Gastroesophageal sphincter (tissue), 4 donors: ENCODE data around the gene ZNF587B. TPM values are rescaled to one million over a fixed set of nuclear protein-coding genes. Genes with fewer than 3 reads are reported as not detected.
A peak's percentile ranks its signal among the peaks of the same experiment; 100 is the strongest.

Experiments
- ATAC-seq: fragments of 150-250 bp; one replicate; pipeline ENCODE4 v1.9.1; 2016; ENCODE audit warnings: mild to moderate bottlenecking, moderate library complexity
- H3K27ac ChIP-seq, 4 donors: fragments of 200-600 bp; sonication (generic) in 3 of 4; 1 replicate in 3 of 4; 2 replicates in 1 of 4; pipeline ENCODE4 v1.5.1; 2016 to 2019
- H3K27me3 ChIP-seq: fragments of 200-600 bp; sonication (generic); one replicate; pipeline ENCODE4 v1.5.1; 2019
- H3K36me3 ChIP-seq, 2 donors: fragments of 200-600 bp; sonication (generic); one replicate each; pipeline ENCODE4 v1.5.1; 2019; ENCODE audit warnings: control low read depth in 1 of 2
- H3K4me1 ChIP-seq, 3 donors: fragments of 200-600 bp; sonication (generic); 1 replicate in 2 of 3; 2 replicates in 1 of 3; pipeline ENCODE4 v1.5.1; 2016 to 2019; ENCODE audit warnings: control low read depth in 2 of 3
- H3K4me3 ChIP-seq, 2 donors: fragments of 200-600 bp; sonication (generic); one replicate each; pipeline ENCODE4 v1.5.1; 2019; ENCODE audit warnings: mild to moderate bottlenecking in 1 of 2, moderate library complexity in 1 of 2
- H3K9me3 ChIP-seq, 3 donors: fragments of 200-600 bp; sonication (generic); one replicate each; pipeline ENCODE4 v1.5.1; 2017 to 2019; ENCODE audit warnings: control low read depth in 2 of 3
- EP300 ChIP-seq: sonication (generic); formaldehyde crosslinking; IDR thresholded peaks from one replicate; pipeline ENCODE4 v1.6.1; 2017; ENCODE audit warnings: antibody characterized with exemption, mild to moderate bottlenecking
- POLR2A ChIP-seq, 2 donors: fragments of 450-650 bp; IDR thresholded peaks; one replicate each; pipeline ENCODE4 v1.6.1; 2017; ENCODE audit warnings: antibody characterized with exemption in 2 of 2, mild to moderate bottlenecking in 2 of 2, moderate library complexity in 1 of 2
- POLR2AphosphoS5 ChIP-seq: sonication (generic); formaldehyde crosslinking; IDR thresholded peaks from one replicate; pipeline ENCODE4 v1.6.1; 2017; ENCODE audit warnings: antibody characterized with exemption
- WGBS, 2 donors: methylation state at CpG; one replicate each; pipeline ENCODE4 v1.1.5; 2018; ENCODE audit warnings: low coverage in 1 of 2; 5-methylcytosine and 5-hydroxymethylcytosine counted together
- total RNA-seq, 4 donors: library from RNA; depleted of rRNA; stranded (reverse); fragments of >200 nt; gene quantifications; one replicate each; pipeline ENCODE4 v1.1.0, GENCODE V29; 2016
- TF ChIP-seq, protein P1 (sequence below), 4 experiments: fragments of 200-600 bp in 2 of 4; fragments of 450-650 bp in 2 of 4; sonication (generic) in 1 of 4; IDR thresholded peaks; one replicate each; pipeline ENCODE4 v1.5.1; 2017 to 2019; ENCODE audit warnings: antibody characterized with exemption in 4 of 4, mild to moderate bottlenecking in 2 of 4, moderate library complexity in 2 of 4

The ZNF587B gene
- total RNA-seq, 4 donors from 2014 or later: 7.6 to 14.5 (median 10.7) TPM

GRCh38 chr19:57815247-57816075 is 14.6 kb upstream of the ZNF587B start:
- WGBS, 2 donors: 70 to 84% methylated on average over 5 to 7 of the region's 17 CpGs
- H3K4me3 ChIP-seq: peak overlapping the region; percentile 65 to 75
- ATAC-seq: no peak
- no peak for TF ChIP-seq POLR2A (IDR thresholded peaks at IDR 0.05)
- TF ChIP-seq POLR2AphosphoS5: no peak
- TF ChIP-seq EP300: no peak
- TF ChIP-seq, protein P1, sequence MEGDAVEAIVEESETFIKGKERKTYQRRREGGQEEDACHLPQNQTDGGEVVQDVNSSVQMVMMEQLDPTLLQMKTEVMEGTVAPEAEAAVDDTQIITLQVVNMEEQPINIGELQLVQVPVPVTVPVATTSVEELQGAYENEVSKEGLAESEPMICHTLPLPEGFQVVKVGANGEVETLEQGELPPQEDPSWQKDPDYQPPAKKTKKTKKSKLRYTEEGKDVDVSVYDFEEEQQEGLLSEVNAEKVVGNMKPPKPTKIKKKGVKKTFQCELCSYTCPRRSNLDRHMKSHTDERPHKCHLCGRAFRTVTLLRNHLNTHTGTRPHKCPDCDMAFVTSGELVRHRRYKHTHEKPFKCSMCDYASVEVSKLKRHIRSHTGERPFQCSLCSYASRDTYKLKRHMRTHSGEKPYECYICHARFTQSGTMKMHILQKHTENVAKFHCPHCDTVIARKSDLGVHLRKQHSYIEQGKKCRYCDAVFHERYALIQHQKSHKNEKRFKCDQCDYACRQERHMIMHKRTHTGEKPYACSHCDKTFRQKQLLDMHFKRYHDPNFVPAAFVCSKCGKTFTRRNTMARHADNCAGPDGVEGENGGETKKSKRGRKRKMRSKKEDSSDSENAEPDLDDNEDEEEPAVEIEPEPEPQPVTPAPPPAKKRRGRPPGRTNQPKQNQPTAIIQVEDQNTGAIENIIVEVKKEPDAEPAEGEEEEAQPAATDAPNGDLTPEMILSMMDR (IDR thresholded peaks at IDR 0.05): no peak
- H3K36me3 ChIP-seq: peaks cover 0 to 21% of the 10 kb centered on the region in 2 donors
- H3K9me3 ChIP-seq: no peaks in the 10 kb centered on the region
- peak overlapping the region in 3 of 4 donors; percentile 81 to 83 (median 82) for H3K27ac ChIP-seq
- H3K4me1 ChIP-seq: peaks cover 0 to 32% (median 10%) of the 10 kb centered on the region in 3 donors
- no peaks in the 10 kb centered on the region for H3K27me3 ChIP-seq

GRCh38 chr19:57816652-57817051 is 13.4 kb upstream of the ZNF587B start:
- Histone ChIP-seq H3K4me3 (no peak overlapping the region), H3K36me3 (peaks cover 0 to 14% of the 10 kb centered on the region in 2 donors), H3K4me1 (peaks cover 0 to 39% (median 13%) of the 10 kb centered on the region in 3 donors), H3K27ac (no peak overlapping the region), H3K9me3 (no peaks in the 10 kb centered on the region), H3K27me3 (no peaks in the 10 kb centered on the region)
- TF ChIP-seq POLR2A (IDR thresholded peaks at IDR 0.05) (no peak), POLR2AphosphoS5 (no peak), EP300 (no peak)
- TF ChIP-seq, protein P1 (IDR thresholded peaks at IDR 0.05): no peak
- WGBS, 2 donors: 91 to 94% methylated on average over 3 to 6 of the region's 7 CpGs
- ATAC-seq: no peak

GRCh38 chr19:57817976-57818375 is 12.1 kb upstream of the ZNF587B start:
- Histone ChIP-seq H3K36me3 (peaks cover 0 to 1% of the 10 kb centered on the region in 2 donors), H3K27me3 (no peaks in the 10 kb centered on the region), H3K4me3 (no peak overlapping the region), H3K9me3 (no peaks in the 10 kb centered on the region), H3K27ac (no peak overlapping the region), H3K4me1 (peaks cover 0 to 41% (median 13%) of the 10 kb centered on the region in 3 donors)
- 95 to 96% methylated on average over 8 to 14 of the region's 14 CpGs for WGBS, 2 donors
- TF ChIP-seq EP300: no peak
- no peak for TF ChIP-seq POLR2AphosphoS5
- TF ChIP-seq, protein P1 (IDR thresholded peaks at IDR 0.05): no peak
- no peak for TF ChIP-seq POLR2A (IDR thresholded peaks at IDR 0.05)
- ATAC-seq: no peak

DNA sequence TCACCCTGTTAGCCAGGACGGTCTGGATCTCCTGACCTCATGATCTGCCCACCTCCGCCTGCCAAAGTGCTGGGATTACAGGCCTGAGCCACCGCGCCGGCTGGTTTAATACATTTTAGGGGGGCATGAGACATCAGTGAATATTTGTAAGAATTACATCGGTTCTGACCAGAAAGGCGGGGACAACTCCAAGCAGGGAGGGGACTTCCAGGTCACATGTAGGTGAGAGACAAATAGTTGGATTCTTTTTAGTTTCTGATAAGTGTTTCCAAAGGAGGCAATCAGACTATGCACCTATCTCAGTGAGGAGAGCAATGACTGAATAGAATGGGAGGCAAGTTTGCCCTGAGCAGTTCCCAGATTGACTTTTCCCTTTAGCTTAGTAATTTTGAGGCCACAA is 11.7 kb upstream of the ZNF587B start:
- H3K27ac ChIP-seq: no peak overlapping the region
- H3K9me3 ChIP-seq: no peaks in the 10 kb centered on the region
- no peaks in the 10 kb centered on the region for H3K27me3 ChIP-seq
- no peak for ATAC-seq
- peaks cover 0 to 43% (median 13%) of the 10 kb centered on the region in 3 donors for H3K4me1 ChIP-seq
- TF ChIP-seq POLR2AphosphoS5 (no peak), POLR2A (IDR thresholded peaks at IDR 0.05) (no peak), EP300 (no peak)
- TF ChIP-seq, protein P1 (IDR thresholded peaks at IDR 0.05): no peak
- H3K4me3 ChIP-seq: no peak overlapping the region
- H3K36me3 ChIP-seq: no peaks in the 10 kb centered on the region
- WGBS, 2 donors: 85% methylated on average over 7 of the region's 7 CpGs; no CpG with 5 or more reads in 1 of the 2 donors
